Large intestine (tissue), 3 donors: ENCODE results near the gene URM1. TPM values are rescaled to one million over a fixed set of nuclear protein-coding genes. Genes with fewer than 3 reads are reported as not detected.
"Not testable (repeated sequence)": the region's sequence is repeated elsewhere in the genome, so short reads cannot be mapped to it uniquely, and the experiment has no call there.

ENCODE experiments used
- DNase-seq, 2 donors: peaks; one replicate each; pipeline versions ENCODE4 v3.0.0 to v3.0.0-alpha.2; 2013
- H3K27ac ChIP-seq: one replicate; pipeline ENCODE4 v1.5.1; 2013; ENCODE audit warnings: low read length
- H3K27me3 ChIP-seq: 2 replicates; pipeline ENCODE4 v1.6.1; 2013; ENCODE audit warnings: low read length; ENCODE audit not compliant: control insufficient read depth, insufficient read depth
- H3K36me3 ChIP-seq: 2 replicates; pipeline ENCODE4 v1.6.1; 2013; ENCODE audit warnings: low read length; ENCODE audit not compliant: control insufficient read depth, insufficient read depth
- H3K4me1 ChIP-seq: one replicate; pipeline ENCODE4 v1.6.1; 2013; ENCODE audit warnings: low read length; ENCODE audit not compliant: control insufficient read depth, insufficient read depth
- H3K4me3 ChIP-seq: one replicate; pipeline ENCODE4 v1.5.1; 2013; ENCODE audit warnings: low read length
- H3K9me3 ChIP-seq: one replicate; pipeline ENCODE4 v1.6.1; 2013; ENCODE audit warnings: mild to moderate bottlenecking, low read depth, low read length, moderate library complexity; ENCODE audit not compliant: control insufficient read depth
- whole genome bisulfite sequencing: methylation state at CpG from one replicate; pipeline ENCODE4 v1.1.5; 2013; ENCODE audit warnings: low lambda C conversion rate; ENCODE audit not compliant: insufficient coverage; 5-methylcytosine and 5-hydroxymethylcytosine counted together
- polyA plus RNA-seq: library from polyadenylated mRNA; unstranded; fragments of 120-200 nt; gene quantifications from one replicate; pipeline ENCODE4 v1.2.1, GENCODE V29; 2013

Gene URM1
- polyA plus RNA-seq, 1 donor = 62.7 TPM

GRCh38 chr9:128335161-128335560 is 36.0 kb upstream of the URM1 start:
- Histone ChIP-seq H3K27me3 (no peaks in the 10 kb centered on the region), H3K9me3 (no peaks in the 10 kb centered on the region), H3K4me1 (peaks cover 22% of the 10 kb centered on the region), H3K36me3 (peaks cover 21% of the 10 kb centered on the region), H3K4me3 (no peak overlapping the region), H3K27ac (no peak overlapping the region)
- DNase-seq = no peak
- no CpG with 5 or more reads among the region's 7 CpGs for WGBS

DNA sequence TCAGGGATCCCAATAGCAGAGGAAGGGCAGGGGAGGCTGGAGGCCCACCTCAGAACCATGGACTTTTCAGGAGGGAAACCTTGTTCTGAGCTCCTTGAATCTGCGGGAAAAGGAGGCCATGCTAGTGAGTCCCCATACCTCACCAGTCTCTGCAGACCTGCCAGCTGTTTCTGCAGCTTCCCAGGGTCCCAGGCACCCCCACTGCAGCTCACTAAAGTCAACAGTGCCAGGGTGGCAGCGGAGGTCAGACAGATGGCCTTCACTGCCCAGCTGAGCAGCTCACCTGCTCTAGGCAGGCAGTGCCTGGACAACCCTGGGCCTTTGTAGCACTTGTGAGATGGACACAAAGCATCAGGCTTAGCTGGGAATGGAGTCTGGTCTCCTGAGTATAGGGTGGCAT is 35.3 kb upstream of the URM1 start:
- peaks cover 4% of the 10 kb centered on the region for H3K9me3 ChIP-seq
- H3K36me3 ChIP-seq = peaks cover 21% of the 10 kb centered on the region
- DNase-seq = no peak
- H3K4me3 ChIP-seq = no peak overlapping the region
- no peak overlapping the region for H3K27ac ChIP-seq
- H3K4me1 ChIP-seq = peaks cover 23% of the 10 kb centered on the region
- no CpG with 5 or more reads among the region's 2 CpGs for WGBS
- H3K27me3 ChIP-seq = no peaks in the 10 kb centered on the region

GRCh38 chr9:128337936-128338335 is 33.2 kb upstream of the URM1 start:
- DNase-seq = no peak
- H3K36me3 ChIP-seq = peaks cover 14% of the 10 kb centered on the region
- H3K27ac ChIP-seq = no peak overlapping the region
- no peak overlapping the region for H3K4me3 ChIP-seq
- H3K27me3 ChIP-seq = no peaks in the 10 kb centered on the region
- peaks cover 4% of the 10 kb centered on the region for H3K9me3 ChIP-seq
- H3K4me1 ChIP-seq = peaks cover 22% of the 10 kb centered on the region
- no CpG with 5 or more reads among the region's 7 CpGs for WGBS

DNA sequence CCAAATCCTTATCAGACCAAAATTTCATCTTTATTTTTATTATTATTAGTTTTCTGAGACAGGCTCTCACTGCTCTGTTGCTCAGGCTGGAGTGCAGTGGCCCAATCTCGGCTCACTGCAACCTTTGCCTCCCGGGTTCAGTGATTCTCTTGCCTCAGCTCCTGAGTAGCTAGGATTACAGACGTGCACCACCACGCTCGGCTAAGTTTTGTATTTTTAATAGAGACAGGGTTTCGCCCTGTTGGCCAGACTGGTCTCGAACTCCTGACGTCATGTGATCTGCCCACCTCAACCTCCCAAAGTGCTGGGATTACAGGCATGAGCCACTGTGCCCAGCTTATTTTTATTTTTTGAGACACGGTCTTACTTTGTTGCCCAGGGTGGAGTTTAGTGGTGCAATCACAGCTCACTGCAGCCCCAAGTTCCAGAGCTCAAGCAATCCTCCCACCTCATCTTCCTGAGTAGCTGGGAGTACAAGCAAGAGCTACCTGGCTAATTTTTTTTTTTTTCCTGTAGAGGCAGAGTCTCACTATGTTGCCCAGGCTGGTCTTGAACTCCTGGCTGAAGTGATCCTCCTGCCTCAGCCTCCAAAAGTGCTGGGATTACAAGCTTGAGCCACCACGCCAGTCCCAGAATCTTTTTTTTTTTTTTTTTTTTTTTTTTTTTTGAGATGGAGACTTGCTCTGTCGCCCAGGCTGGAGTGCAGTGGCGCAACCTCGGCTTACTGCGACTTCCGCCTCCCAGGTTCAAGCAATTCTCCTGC is 32.1 kb upstream of the URM1 start:
- not testable (repeated sequence) for H3K9me3 ChIP-seq, H3K27ac ChIP-seq, H3K27me3 ChIP-seq, DNase-seq, H3K4me3 ChIP-seq
- Histone ChIP-seq H3K4me1 (peaks cover 21% of the 10 kb centered on the region), H3K36me3 (peaks cover 18% of the 10 kb centered on the region)
- no CpG with 5 or more reads among the region's 15 CpGs for WGBS

- WGBS = no CpG with 5 or more reads among the region's 75 CpGs
- DNase-seq = peak; percentile 79 to 90
- Histone ChIP-seq H3K27me3 (no peaks in the 10 kb centered on the region), H3K9me3 (peaks cover 4% of the 10 kb centered on the region), H3K4me1 (peaks cover 21% of the 10 kb centered on the region), H3K36me3 (peaks cover 23% of the 10 kb centered on the region), H3K27ac (peak within 1 kb of the TSS; percentile 86), H3K4me3 (peak within 1 kb of the TSS; percentile 82)
Measured at GRCh38 chr9:128339761-128340690, 31.1 kb upstream of the URM1 start, which contains the start of gene SLC27A4. Gene SLC27A4 (plus strand): TSS chr9:128340527. CDS start chr9:128343133, 2,606 bp downstream.

- Histone ChIP-seq H3K36me3 (peaks cover 31% of the 10 kb centered on the region), H3K9me3 (peaks cover 4% of the 10 kb centered on the region), H3K4me1 (peaks cover 21% of the 10 kb centered on the region), H3K27ac (peak overlapping the region; percentile 68), H3K27me3 (no peaks in the 10 kb centered on the region), H3K4me3 (peak overlapping the region; percentile 78)
- no peak for DNase-seq
- WGBS = no CpG with 5 or more reads among the region's 48 CpGs
Measured at GRCh38 chr9:128340691-128341434, 30.3 kb upstream of the URM1 start.

DNA sequence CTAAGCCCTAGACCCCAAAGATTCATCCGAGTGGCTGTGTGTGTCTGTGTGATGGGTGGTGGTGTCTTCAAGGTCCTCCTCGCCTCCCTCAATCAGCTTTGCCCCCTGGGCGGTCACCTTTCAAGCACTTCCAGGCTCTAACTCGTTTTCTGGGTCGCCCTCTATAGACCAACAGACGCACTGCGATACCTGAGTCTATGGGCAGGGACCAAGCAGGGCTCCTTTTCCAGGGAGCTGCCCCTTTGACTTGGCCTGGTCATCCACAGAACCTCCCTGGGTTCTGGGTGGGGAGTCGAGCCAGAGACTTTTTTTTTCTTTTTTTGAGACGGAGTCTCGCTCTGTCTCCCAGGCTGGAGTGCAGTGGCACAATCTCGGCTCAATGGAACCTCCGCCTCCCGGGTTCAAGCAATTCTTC is 29.7 kb upstream of the URM1 start:
- Histone ChIP-seq H3K4me1 (peaks cover 21% of the 10 kb centered on the region), H3K27me3 (no peaks in the 10 kb centered on the region), H3K27ac (peak overlapping the region; percentile 68), H3K4me3 (peak overlapping the region; percentile 78), H3K9me3 (peaks cover 4% of the 10 kb centered on the region), H3K36me3 (peaks cover 33% of the 10 kb centered on the region)
- WGBS = no CpG with 5 or more reads among the region's 13 CpGs
- peak; percentile 62 to 75 for DNase-seq

DNA sequence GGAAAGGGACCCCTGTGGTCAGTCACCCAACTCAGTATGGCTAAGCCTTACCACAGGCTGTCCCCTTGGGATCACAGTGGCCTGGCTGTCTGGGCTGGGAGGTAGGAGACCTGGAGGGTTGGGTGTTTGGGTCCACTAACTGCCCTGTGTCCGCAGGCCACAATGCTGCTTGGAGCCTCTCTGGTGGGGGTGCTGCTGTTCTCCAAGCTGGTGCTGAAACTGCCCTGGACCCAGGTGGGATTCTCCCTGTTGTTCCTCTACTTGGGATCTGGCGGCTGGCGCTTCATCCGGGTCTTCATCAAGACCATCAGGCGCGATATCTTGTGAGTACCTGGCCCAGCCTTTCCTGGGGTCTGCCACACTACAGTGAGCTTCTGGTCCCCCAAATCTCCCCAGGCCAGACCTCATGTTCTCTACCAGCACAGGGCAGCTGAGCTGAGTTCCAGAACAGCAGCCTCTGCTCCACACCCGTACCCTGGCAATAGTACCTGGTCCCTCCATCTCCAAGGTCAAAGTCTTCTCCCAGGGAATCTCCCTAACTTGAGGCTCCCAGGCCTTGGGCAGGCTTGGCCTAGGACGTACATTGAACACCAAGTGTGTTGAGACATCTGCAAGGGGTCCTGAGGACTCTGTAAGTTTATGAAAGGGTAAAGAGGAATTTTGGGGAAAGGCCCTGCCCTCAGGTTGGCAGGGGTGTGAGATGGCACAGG is 28.0 kb upstream of the URM1 start:
- H3K4me3 ChIP-seq = no peak overlapping the region
- WGBS = no CpG with 5 or more reads among the region's 8 CpGs

GRCh38 chr9:128343855-128344254 is 27.3 kb upstream of the URM1 start:
- no peak overlapping the region for H3K4me3 ChIP-seq
- H3K36me3 ChIP-seq = peaks cover 51% of the 10 kb centered on the region
- H3K27me3 ChIP-seq = no peaks in the 10 kb centered on the region
- H3K4me1 ChIP-seq = peaks cover 21% of the 10 kb centered on the region
- no peak for DNase-seq
- WGBS = no CpG with 5 or more reads among the region's 4 CpGs
- no peak overlapping the region for H3K27ac ChIP-seq
- H3K9me3 ChIP-seq = peaks cover 4% of the 10 kb centered on the region

More for the DNA sequence above, 28.0 kb upstream of the URM1 start:
- no peak overlapping the region for H3K27ac ChIP-seq
- H3K36me3 ChIP-seq = peaks cover 44% of the 10 kb centered on the region
- peak in 1 of 2 donors; percentile 50 for DNase-seq
- no peaks in the 10 kb centered on the region for H3K27me3 ChIP-seq
- peaks cover 4% of the 10 kb centered on the region for H3K9me3 ChIP-seq
- peaks cover 21% of the 10 kb centered on the region for H3K4me1 ChIP-seq
